DND-41 (cell line): Measurements from ENCODE around the gene PLRG1.

ENCODE experiments used
- EZH2 ChIP-seq: IDR thresholded peaks from 3 replicates; pipeline ENCODE4 v1.6.1; 2012; ENCODE audit warnings: borderline replicate concordance, low read depth, mild to moderate bottlenecking, moderate library complexity, low read length, inconsistent platforms; ENCODE audit not compliant: severe bottlenecking
- TF ChIP-seq, protein P1 (sequence below): IDR thresholded peaks from 2 replicates; pipeline ENCODE4 v1.5.1; 2012; ENCODE audit warnings: borderline replicate concordance, low read length, moderate library complexity, mild to moderate bottlenecking; ENCODE audit not compliant: poor library complexity, severe bottlenecking; ENCODE audit errors: extremely low read depth

DNA sequence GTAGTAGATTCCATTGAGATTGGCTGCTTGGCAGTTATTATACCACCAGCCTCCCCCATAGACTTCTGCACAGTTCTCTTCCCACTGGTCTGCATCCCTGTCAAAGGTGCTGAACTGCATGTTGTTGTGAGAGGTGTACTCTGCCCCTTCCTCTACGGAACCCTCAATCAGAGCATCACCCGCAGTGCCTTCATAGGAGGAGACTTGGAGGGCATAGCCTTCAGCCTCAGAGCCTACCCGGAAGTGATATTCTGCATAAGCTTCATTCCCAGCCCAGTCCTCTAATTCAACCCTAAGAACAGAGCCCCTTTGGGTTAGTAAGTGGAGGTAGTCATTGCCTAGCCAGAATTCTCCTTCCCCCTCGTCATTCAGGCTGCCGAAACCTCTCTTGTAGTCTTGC, 34.1 kb upstream of the PLRG1 start:
- TF ChIP-seq, protein P1, sequence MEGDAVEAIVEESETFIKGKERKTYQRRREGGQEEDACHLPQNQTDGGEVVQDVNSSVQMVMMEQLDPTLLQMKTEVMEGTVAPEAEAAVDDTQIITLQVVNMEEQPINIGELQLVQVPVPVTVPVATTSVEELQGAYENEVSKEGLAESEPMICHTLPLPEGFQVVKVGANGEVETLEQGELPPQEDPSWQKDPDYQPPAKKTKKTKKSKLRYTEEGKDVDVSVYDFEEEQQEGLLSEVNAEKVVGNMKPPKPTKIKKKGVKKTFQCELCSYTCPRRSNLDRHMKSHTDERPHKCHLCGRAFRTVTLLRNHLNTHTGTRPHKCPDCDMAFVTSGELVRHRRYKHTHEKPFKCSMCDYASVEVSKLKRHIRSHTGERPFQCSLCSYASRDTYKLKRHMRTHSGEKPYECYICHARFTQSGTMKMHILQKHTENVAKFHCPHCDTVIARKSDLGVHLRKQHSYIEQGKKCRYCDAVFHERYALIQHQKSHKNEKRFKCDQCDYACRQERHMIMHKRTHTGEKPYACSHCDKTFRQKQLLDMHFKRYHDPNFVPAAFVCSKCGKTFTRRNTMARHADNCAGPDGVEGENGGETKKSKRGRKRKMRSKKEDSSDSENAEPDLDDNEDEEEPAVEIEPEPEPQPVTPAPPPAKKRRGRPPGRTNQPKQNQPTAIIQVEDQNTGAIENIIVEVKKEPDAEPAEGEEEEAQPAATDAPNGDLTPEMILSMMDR = no peak
- no peak for TF ChIP-seq EZH2
